ENCODE results near the gene TMEM140. TPM values are rescaled to one million over a fixed set of nuclear protein-coding genes. Genes with fewer than 3 reads are reported as not detected.
A peak's percentile ranks its signal among the peaks of the same experiment; 100 is the strongest.

The TMEM140 gene
- total RNA-seq, 2 donors from 2014 or later: not detected

DNA sequence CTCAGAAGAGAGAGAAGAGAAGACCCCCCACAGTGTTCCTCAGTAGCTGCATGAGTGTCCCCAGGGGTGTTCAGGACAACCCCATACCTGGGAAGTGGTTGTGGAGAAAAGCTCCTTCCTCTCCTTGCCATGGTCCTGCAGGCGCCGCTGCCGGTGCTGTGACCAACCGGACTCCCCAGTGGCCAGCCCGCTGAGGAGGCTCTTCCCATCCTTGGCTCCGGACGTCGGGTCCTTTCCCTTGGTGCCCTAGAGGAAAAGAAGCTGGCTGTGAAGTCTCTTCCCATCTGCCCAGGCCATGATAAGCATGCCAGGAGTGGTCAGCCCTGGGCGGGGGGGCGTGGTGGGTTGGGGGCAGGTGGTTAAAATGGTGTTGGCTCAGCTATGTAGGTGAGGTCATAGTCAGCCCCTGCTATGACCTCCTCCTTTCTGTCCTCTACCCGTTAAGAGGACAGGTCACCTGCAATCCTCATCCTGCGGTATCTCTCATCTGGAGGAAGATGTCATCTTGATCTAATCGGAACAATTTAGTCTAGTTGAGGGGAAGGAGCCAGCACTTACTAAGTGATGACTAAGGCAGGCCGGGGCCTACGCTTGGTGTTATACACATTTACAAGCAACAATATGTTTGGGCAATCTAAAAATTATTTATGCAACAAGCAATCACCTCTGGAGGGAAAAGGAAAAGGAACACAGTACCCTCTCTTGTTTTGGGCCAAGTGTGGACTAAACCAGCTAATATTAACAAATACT is 50.2 kb downstream of the TMEM140 start:
- peaks cover 33% of the 10 kb centered on the region for H3K36me3 Mint-ChIP-seq (ENCODE audit: low read depth)
- no peak overlapping the region for H3K27ac Mint-ChIP-seq
- H3K4me3 Mint-ChIP-seq: no peak overlapping the region
- WGBS, 2 experiments (ENCODE audit: insufficient coverage in 1 of 2, insufficient read length in 1 of 2): 97 to 100% methylated on average over 3 to 15 of the region's 15 CpGs
- Histone ChIP-seq H3K9me3 (ENCODE audit: control insufficient read depth, low read length) (no peaks in the 10 kb centered on the region), H3K4me3 (ENCODE audit: low read length) (no peak overlapping the region), H3K27ac (ENCODE audit: low read depth, low read length) (no peak overlapping the region), H3K27me3 (ENCODE audit: control insufficient read depth, insufficient read depth, low read length, poor library complexity, severe bottlenecking) (no peaks in the 10 kb centered on the region), H3K9ac (ENCODE audit: extremely low read depth, low read length, poor library complexity, severe bottlenecking) (no peak overlapping the region), H3K36me3 (ENCODE audit: control insufficient read depth, insufficient read depth, low read length) (peaks cover 20% of the 10 kb centered on the region), H3K4me1 (ENCODE audit: control insufficient read depth, insufficient read depth, low read length) (no peaks in the 10 kb centered on the region)
- TF ChIP-seq, protein P1, sequence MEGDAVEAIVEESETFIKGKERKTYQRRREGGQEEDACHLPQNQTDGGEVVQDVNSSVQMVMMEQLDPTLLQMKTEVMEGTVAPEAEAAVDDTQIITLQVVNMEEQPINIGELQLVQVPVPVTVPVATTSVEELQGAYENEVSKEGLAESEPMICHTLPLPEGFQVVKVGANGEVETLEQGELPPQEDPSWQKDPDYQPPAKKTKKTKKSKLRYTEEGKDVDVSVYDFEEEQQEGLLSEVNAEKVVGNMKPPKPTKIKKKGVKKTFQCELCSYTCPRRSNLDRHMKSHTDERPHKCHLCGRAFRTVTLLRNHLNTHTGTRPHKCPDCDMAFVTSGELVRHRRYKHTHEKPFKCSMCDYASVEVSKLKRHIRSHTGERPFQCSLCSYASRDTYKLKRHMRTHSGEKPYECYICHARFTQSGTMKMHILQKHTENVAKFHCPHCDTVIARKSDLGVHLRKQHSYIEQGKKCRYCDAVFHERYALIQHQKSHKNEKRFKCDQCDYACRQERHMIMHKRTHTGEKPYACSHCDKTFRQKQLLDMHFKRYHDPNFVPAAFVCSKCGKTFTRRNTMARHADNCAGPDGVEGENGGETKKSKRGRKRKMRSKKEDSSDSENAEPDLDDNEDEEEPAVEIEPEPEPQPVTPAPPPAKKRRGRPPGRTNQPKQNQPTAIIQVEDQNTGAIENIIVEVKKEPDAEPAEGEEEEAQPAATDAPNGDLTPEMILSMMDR (conservative IDR thresholded peaks at IDR 0.05): no peak
- no peak for DNase-seq
- H3K9me3 Mint-ChIP-seq: no peaks in the 10 kb centered on the region
- no peaks in the 10 kb centered on the region for H3K27me3 Mint-ChIP-seq (ENCODE audit: insufficient read depth)
- peaks cover 6% of the 10 kb centered on the region for H3K4me1 Mint-ChIP-seq

DNA sequence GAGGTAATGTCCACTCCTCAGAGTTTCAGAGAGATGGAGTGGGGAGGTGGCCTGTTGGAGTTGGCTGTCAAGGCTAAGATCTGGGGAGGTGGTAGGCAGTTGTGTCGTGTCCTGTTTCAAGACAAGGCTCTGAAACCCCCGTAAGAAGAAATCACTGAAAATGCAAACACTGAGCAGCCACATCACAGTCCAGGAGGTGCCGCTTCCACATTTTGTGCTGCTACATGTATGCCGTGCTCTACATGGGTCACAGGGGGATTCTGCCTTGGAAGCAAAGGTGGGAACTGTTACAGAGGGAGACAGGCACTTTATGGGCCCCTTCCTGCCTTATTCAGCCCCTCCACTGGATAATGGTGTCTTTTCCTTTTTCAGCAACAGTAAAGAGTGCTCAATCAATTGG is 51.6 kb downstream of the TMEM140 start:
- Histone ChIP-seq H3K27ac (ENCODE audit: low read depth, low read length) (no peak overlapping the region), H3K9me3 (ENCODE audit: control insufficient read depth, low read length) (no peaks in the 10 kb centered on the region), H3K9ac (ENCODE audit: extremely low read depth, low read length, poor library complexity, severe bottlenecking) (no peak overlapping the region), H3K36me3 (ENCODE audit: control insufficient read depth, insufficient read depth, low read length) (peaks cover 26% of the 10 kb centered on the region), H3K4me3 (ENCODE audit: low read length) (no peak overlapping the region), H3K4me1 (ENCODE audit: control insufficient read depth, insufficient read depth, low read length) (no peaks in the 10 kb centered on the region), H3K27me3 (ENCODE audit: control insufficient read depth, insufficient read depth, low read length, poor library complexity, severe bottlenecking) (no peaks in the 10 kb centered on the region)
- H3K27ac Mint-ChIP-seq: peak overlapping the region; percentile 9
- H3K36me3 Mint-ChIP-seq (ENCODE audit: low read depth): peaks cover 20% of the 10 kb centered on the region
- WGBS, 2 experiments (ENCODE audit: insufficient coverage in 1 of 2, insufficient read length in 1 of 2): 91 to 95% methylated on average over 4 of the region's 4 CpGs
- TF ChIP-seq, protein P1 (conservative IDR thresholded peaks at IDR 0.05): no peak
- peaks cover 6% of the 10 kb centered on the region for H3K4me1 Mint-ChIP-seq
- no peaks in the 10 kb centered on the region for H3K27me3 Mint-ChIP-seq (ENCODE audit: insufficient read depth)
- no peak overlapping the region for H3K4me3 Mint-ChIP-seq
- no peak for DNase-seq
- no peaks in the 10 kb centered on the region for H3K9me3 Mint-ChIP-seq

DNA sequence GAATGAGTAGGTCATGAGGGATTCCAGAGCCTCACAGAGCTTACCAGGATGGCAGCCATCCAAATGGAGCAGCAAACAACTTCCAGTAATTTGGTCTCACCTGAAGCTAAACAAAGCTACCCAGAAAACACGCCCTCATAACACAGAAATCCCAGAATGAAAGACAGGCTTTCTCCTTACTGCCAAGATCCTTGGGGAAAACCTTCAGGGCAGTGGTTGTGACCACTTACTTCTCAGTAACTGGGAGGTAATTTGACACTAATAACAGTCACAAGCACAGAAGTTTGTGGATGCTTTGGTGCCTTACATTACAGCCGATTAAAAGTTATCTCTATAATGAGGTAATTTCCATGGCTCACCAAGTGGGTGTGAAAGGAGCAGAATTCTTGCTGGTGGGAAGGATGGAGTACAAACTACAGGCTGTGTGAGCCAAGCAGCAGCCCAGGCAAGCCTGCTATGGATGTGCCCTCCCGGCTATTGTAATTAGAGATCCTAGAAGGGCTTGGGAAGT is 53.0 kb downstream of the TMEM140 start:
- H3K9ac ChIP-seq (ENCODE audit: extremely low read depth, low read length, poor library complexity, severe bottlenecking): no peak overlapping the region
- 91 to 100% methylated on average over 1 to 3 of the region's 3 CpGs for WGBS, 2 experiments (ENCODE audit: insufficient coverage in 1 of 2, insufficient read length in 1 of 2)
- no peak overlapping the region for H3K27ac ChIP-seq (ENCODE audit: low read depth, low read length)
- Mint-ChIP-seq H3K4me1 (peaks cover 6% of the 10 kb centered on the region), H3K27me3 (ENCODE audit: insufficient read depth) (no peaks in the 10 kb centered on the region), H3K9me3 (no peaks in the 10 kb centered on the region), H3K27ac (no peak overlapping the region), H3K4me3 (no peak overlapping the region), H3K36me3 (ENCODE audit: low read depth) (peaks cover 15% of the 10 kb centered on the region)
- TF ChIP-seq, protein P1 (conservative IDR thresholded peaks at IDR 0.05): no peak
- H3K4me1 ChIP-seq (ENCODE audit: control insufficient read depth, insufficient read depth, low read length): no peaks in the 10 kb centered on the region
- H3K9me3 ChIP-seq (ENCODE audit: control insufficient read depth, low read length): no peaks in the 10 kb centered on the region
- H3K36me3 ChIP-seq (ENCODE audit: control insufficient read depth, insufficient read depth, low read length): peaks cover 28% of the 10 kb centered on the region
- no peak for DNase-seq
- H3K27me3 ChIP-seq (ENCODE audit: control insufficient read depth, insufficient read depth, low read length, poor library complexity, severe bottlenecking): no peaks in the 10 kb centered on the region
- no peak overlapping the region for H3K4me3 ChIP-seq (ENCODE audit: low read length)
